ENCODE results near the gene GOLT1B. TPM values are rescaled to one million over a fixed set of nuclear protein-coding genes. Genes with fewer than 3 reads are reported as not detected.

The GOLT1B gene
- total RNA-seq, 1 donor from 2014 or later: 16.8 TPM

DNA sequence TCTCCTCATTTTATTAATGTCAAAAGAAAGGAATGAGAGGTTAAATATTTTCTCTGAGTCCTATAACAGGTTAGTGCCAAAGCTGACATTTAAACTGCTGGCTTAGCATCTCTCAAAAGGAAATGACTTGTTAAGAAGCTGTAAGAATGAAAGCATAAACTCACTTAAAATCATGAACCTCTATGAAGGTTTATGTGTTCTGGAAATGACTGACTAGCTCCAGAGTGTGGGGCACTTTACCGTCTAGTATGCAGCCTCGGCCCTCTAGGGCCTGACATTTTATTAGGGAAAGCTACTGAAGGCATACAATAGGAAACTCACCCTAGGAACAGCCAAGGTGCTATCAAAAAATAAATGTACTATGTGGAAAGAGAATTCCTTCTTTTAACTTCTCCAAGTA is 59.6 kb downstream of the GOLT1B start:
- ATAC-seq (peak; percentile 58), DNase-seq (ENCODE audit: low spot score) (no peak)

DNA sequence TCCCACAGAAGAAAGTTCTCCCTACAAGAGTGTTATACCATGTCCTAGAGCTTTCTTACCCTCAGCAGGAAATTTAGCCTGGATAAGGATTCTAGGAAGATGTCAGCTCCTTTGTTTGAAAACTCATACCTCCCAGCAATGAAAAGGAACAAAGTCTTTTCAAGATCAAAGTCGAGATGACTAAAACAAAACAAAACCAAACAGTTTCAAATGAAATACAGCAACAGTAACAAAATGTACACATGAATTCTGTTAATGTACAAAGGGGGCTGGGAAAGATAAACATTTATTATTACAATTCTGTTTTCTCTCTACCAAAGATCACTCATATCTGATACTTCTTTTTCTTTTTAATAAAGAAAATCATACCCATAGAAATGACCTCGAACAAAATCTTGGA is 61.3 kb downstream of the GOLT1B start:
- ATAC-seq (no peak), DNase-seq (ENCODE audit: low spot score) (no peak)

DNA sequence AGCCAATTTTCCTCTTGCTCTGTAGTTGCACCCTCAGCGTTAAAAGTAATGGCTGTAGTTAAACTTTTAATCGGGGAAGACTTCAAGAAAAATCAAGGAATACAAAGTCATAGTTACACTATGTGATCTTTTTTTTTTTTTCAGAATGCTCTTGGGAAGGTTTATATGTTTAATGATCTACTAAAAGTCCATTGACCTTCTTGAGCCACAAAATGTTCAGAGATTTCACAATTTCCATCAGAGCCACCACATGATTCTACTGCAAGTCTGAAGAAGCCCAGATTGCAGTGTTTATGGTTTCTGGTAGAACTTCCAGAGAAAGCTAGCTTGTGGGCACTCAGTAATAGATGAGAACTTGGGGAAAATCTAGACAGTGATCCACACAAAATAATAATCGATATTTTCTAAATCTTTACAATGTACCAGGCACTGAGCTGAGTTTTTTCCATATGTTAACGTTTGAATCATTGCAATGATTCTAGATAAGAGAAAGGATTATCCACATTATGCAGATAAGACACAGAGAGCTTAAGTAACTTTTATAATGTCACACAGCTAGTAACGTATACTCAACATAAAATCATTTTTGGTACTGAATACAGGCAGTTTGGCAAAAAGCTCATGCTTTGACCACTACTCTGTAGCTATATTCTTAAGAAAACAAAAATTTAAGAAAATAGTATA is 64.8 kb downstream of the GOLT1B start:
- no peak for DNase-seq (ENCODE audit: low spot score)
- peak; percentile 83 for ATAC-seq

DNA sequence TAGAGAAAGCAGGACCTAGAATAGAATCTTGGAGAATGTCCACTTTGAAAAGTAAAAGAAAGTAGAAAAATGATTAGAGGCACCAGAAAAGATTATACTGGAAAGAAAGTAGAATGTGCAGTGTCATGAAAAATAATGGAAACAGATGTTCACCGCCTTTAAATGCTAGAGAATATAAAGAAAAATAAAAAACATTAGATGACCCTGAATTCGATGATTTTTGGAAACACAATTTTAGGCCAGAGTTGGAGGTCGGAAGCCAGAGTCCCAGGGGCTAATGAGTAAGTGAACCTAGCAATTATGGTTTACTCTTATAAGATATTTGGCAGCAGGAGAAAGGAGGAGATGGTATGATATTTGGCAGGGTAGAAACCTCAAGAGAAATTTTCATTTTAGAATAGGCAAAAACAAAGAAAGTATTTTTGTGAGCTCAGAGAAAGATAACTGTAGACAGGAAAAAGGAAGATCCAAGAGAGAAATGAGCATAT is 65.4 kb downstream of the GOLT1B start:
- no peak for ATAC-seq
- no peak for DNase-seq (ENCODE audit: low spot score)

Other genes starting within 250 kb of the GOLT1B start
- 3.7 TPM for gene SLCO1A2, start 166.9 kb upstream of the GOLT1B start, total RNA-seq
- 0.25 TPM for gene IAPP, start 128.9 kb upstream of the GOLT1B start, total RNA-seq
- gene PYROXD1, start 64.1 kb upstream of the GOLT1B start, total RNA-seq: 6.8 TPM
- gene RECQL, start 154 bp upstream of the GOLT1B start, total RNA-seq: 8.1 TPM
- gene SPX, start 24.5 kb downstream of the GOLT1B start, total RNA-seq: 0.23 TPM
- gene GYS2, start 103.1 kb downstream of the GOLT1B start, total RNA-seq: 40.9 TPM
- 23.2 TPM for gene LDHB, start 156.1 kb downstream of the GOLT1B start, total RNA-seq

All from left lobe of liver (tissue), 2 donors.